T-helper 1 cell (primary cell): ENCODE measurements around the gene FAM236A.
"Not testable (repeated sequence)": the region's sequence is repeated elsewhere in the genome, so short reads cannot be mapped to it uniquely, and the experiment has no call there.

Source experiments
- DNase-seq, 5 donors: peaks; one replicate each; pipeline ENCODE4 v3.0.0-alpha.2; 2012 to 2020
- total RNA-seq, 4 donors: gene quantifications; one replicate each; lab custom pipeline; 2026; lab: John Stamatoyannopoulos, UW

Gene FAM236A
- 0 reads per million in 4 donors for total RNA-seq

- DNase-seq, result not testable (repeated sequence)
These were observed at the start of gene FAM236A for GRCh38 chrX:72937906-72938305. Gene FAM236A, plus strand, starts transcription at chrX:72938206. Its CDS starts 57 bp downstream, at chrX:72938263.

DNA sequence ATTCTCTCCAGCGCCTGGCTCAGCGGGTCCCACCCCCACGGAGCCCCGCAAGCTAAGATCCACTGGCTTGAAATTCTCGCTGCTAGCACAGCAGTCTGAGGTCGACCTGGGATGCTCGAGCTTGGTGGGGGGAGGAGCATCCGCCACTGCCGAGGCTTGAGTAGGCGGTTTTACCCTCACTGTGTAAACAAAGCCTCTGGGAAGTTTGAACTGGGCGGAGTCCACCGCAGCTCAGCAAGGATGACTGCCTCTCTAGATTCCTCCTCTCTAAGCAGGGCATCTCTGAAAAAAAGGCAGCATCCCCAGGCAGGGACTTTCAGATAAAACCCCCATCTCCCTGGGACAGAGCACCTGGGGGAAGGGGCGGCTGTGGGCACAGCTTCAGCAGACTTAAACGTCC, 48.3 kb upstream of the FAM236A start:
- not testable (repeated sequence) for DNase-seq

- DNase-seq, result not testable (repeated sequence)
These were observed 25.7 kb upstream of the FAM236A start, which contains the start of gene FAM236C for GRCh38 chrX:72912315-72912714. Gene FAM236C, plus strand, starts transcription at chrX:72912615. Its CDS starts 100 bp downstream, at chrX:72912715.

DNA sequence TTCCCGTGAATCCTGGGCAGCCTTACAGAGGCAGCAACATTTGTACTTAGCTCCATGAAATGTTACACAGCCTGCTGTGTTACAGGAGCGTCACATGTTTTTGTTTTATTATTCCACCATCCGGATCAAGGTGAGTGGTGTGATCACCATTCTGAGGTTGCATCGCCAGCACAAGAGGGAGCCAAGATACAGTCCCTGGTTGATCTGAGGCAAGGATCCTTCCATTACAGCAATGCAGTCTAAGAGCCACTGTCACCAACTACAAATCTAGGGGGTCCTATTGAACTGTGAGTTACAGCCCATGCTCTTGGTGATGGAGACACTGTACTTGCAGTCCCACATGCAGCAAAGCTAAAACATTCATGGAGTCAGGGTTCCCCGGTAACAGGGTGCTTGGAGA, 21.9 kb upstream of the FAM236A start:
- DNase-seq, result not testable (repeated sequence)

- not testable (repeated sequence) for DNase-seq
These were observed 5.7 kb upstream of the FAM236A start for GRCh38 chrX:72932283-72932682.

GRCh38 chrX:72936455-72936854, 1.6 kb upstream of the FAM236A start:
- DNase-seq, result not testable (repeated sequence)

GRCh38 chrX:72936882-72937455, 1.0 kb upstream of the FAM236A start:
- DNase-seq, result not testable (repeated sequence)

DNA sequence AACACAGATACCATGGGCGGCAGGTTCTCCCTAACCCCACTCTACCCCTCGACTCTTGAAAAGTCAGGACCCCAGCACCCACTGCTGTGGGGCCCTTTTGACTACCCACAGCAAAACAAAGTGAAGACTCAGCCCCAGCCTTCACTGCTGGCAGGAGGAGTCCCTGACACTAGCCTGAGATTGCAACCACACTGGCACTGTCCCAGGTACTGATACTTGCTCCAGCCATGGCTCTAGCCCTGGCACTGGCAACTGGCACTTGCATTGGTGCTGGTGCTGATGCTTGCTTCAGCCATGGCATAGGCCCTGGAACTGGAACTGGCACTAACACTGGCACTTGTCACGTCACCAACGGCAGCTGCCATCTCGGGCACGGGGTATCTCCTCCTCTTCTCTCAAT, 4.3 kb downstream of the FAM236A start:
- not testable (repeated sequence) for DNase-seq

DNA sequence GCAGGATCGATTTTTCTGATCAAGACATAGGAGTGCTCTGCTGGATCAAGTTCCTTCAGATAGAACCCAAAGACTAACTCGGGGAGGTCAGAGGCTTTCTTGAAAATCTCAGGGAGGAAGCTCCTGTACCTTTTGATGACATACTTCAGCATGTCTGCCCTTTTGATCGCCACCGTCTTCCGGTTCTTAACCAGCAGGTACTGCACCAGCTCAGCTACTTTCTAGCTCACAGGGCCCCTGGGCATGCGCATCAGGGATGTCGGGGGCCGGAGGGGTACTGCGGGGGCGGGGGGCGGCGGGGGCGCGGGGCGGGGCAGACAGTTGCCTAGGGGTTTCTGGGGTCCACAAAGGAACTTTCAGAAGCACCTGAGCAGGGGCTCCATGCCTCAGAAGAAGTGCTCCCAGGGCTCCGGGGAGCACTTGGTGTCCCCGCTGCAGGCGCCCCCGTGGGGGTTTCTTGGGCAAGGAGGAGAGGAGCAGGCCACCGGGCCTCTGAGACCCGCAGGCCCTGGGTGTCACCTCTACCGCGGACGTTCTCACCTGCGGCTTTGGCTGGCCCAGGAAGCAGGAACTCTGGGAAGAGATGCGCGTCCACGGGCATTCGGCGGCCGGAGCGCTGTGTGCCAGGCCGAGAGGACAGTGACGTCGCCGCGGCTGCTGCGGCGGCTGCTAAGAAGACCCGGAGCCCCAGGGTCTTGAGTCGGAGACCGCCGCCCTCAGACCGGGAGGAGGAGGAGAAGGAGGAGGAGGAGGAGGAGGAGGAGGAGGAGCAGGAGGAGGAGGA, 5.2 kb downstream of the FAM236A start:
- not testable (repeated sequence) for DNase-seq

GRCh38 chrX:72943819-72944169, 5.8 kb downstream of the FAM236A start, which contains the start of gene DMRTC1:
Gene DMRTC1, minus strand, starts transcription at chrX:72943837. Its CDS starts 68,143 bp downstream, at chrX:72875694.
- not testable (repeated sequence) for DNase-seq

DNA sequence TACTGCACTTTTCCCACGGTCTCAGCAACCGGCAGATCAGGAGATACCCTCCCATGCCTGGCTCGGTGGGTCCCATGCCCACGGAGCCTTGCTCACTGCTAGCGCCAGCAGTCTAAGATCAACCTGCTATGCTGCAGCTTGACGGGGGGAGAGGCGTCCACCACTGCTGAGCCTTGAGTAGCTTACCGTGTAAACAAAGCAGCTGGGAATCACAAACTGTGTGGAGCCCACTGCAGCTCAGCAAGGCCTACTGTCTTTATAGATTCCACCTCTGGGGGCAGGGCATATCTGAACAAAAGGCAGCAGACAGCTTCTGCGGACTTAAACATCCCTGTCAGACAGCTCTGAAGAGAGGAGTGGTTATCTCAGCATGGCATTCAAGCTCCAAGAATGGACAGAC, 22.0 kb downstream of the FAM236A start:
- not testable (repeated sequence) for DNase-seq

DNA sequence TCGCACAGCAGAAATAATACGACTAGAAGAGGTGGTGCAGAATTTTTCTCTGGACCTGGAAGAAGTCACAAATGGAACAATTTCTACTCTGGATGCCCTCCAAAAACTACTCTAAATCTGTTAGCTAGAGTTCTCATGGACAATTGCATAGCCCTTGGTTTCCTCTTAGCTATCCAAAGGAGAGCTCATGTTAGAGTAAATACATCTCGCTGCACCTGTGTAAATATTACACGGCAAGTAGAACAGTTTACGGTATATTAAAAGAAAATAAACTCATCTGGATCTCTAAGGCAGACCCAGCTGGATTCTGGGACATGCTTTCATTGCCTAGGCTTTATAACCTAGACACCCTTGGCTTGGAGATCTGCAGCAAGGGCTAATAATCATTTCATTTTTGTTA, 33.9 kb downstream of the FAM236A start:
- not testable (repeated sequence) for DNase-seq

- not testable (repeated sequence) for DNase-seq
These were observed 36.9 kb downstream of the FAM236A start for GRCh38 chrX:72974885-72975284.

DNA sequence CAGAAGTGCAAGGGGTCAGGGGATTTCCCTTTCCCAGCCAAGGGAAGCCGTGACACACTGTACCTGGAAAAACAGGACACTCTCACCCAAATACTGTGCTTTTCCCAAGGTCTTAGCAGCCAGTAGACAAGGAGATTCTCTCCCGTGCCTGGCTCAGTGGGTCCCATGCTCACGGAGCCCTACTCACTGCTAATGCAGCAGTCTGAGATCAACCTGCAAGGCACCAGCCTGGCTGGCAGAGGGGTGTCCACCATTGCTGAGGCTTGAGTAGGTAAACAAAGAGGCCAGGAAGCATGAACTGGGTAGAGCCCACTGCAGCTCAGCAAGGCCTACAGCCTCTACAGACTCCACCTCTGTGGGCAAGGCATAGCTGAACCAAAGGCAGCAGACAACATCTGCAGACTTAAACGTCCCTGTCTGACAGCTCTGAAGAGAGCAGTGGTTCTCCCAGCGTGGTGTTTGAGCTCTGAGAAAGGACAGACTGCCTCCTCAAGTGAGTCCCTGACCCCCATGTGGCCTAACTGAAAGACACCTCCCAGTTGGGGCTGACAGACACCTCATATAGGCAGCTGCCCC, 43.0 kb downstream of the FAM236A start:
- DNase-seq, result not testable (repeated sequence)
